HepG2 (cell line): ENCODE results near the gene SLC25A22. TPM values are rescaled to one million over a fixed set of nuclear protein-coding genes. Genes with fewer than 3 reads are reported as not detected.

Source experiments
- CCDC6 ChIP-seq: sonication (generic); formaldehyde crosslinking; IDR thresholded peaks from 2 replicates; pipeline ENCODE4 v1.8.1; 2022; ENCODE audit warnings: mild to moderate bottlenecking, missing genetic modification reagents, moderate library complexity
- CEBPB ChIP-seq: IDR thresholded peaks from 2 replicates; pipeline ENCODE4 v1.6.1; 2011; ENCODE audit warnings: low read depth, low read length, improper control_type of control experiment, borderline replicate concordance
- CHD4 ChIP-seq: fragments of 200-600 bp; sonication (generic); IDR thresholded peaks from 2 replicates; pipeline ENCODE4 v1.7.0; 2017; ENCODE audit warnings: mild to moderate bottlenecking, low read length, borderline replicate concordance
- CSRNP1 ChIP-seq: sonication (generic); formaldehyde crosslinking; IDR thresholded peaks from 2 replicates; pipeline ENCODE4 v1.8.1; 2023; ENCODE audit warnings: mild to moderate bottlenecking, missing genetic modification reagents
- DNMT1 ChIP-seq: sonication (generic); formaldehyde crosslinking; IDR thresholded peaks from 2 replicates; pipeline ENCODE4 v1.5.1; 2020; ENCODE audit warnings: mild to moderate bottlenecking, missing genetic modification reagents
- FOSL2 ChIP-seq: sonication (generic); formaldehyde crosslinking; IDR thresholded peaks from 2 replicates; pipeline ENCODE4 v1.4.0; 2020; ENCODE audit warnings: missing genetic modification reagents
- GFI1 ChIP-seq: sonication (generic); formaldehyde crosslinking; IDR thresholded peaks from 2 replicates; pipeline ENCODE4 v1.5.0; 2020; ENCODE audit warnings: missing genetic modification reagents, mild to moderate bottlenecking, borderline replicate concordance
- MED8 ChIP-seq: sonication (generic); formaldehyde crosslinking; IDR thresholded peaks from 2 replicates; pipeline ENCODE4 v1.8.1; 2023; ENCODE audit warnings: mild to moderate bottlenecking, missing genetic modification reagents; ENCODE audit not compliant: insufficient replicate concordance
- NONO ChIP-seq, 2 experiments: fragments of 450-650 bp in 1 of 2; sonication (generic) in 1 of 2; formaldehyde crosslinking in 1 of 2; IDR thresholded peaks in 1 of 2; conservative IDR thresholded peaks in 1 of 2; 2 replicates each; pipeline versions ENCODE4 v1.6.1 to v1.8.0; 2017 to 2022; ENCODE audit warnings: mild to moderate bottlenecking in 1 of 2, missing genetic modification reagents in 1 of 2, moderate library complexity in 1 of 2
- PRMT3 ChIP-seq: sonication (generic); formaldehyde crosslinking; IDR thresholded peaks from 2 replicates; pipeline ENCODE4 v1.8.1; 2022; ENCODE audit warnings: low read depth, mild to moderate bottlenecking, moderate library complexity, missing genetic modification reagents, borderline replicate concordance
- REPIN1 ChIP-seq: sonication (generic); formaldehyde crosslinking; IDR thresholded peaks from 2 replicates; pipeline ENCODE4 v1.8.0; 2022; ENCODE audit warnings: missing genetic modification reagents, low read depth, mild to moderate bottlenecking, borderline replicate concordance
- SMC3 ChIP-seq: IDR thresholded peaks from 2 replicates; pipeline ENCODE4 v1.6.1; 2011; ENCODE audit warnings: low read length, improper control_type of control experiment
- TOPORS ChIP-seq: sonication (generic); formaldehyde crosslinking; IDR thresholded peaks from 2 replicates; pipeline ENCODE4 v1.8.0; 2023; ENCODE audit warnings: mild to moderate bottlenecking, missing genetic modification reagents
- U2AF2 ChIP-seq: fragments of 200-400 bp; formaldehyde crosslinking; IDR thresholded peaks from 2 replicates; pipeline ENCODE4 v1.6.1; 2017; ENCODE audit warnings: low read depth, mild to moderate bottlenecking, low read length
- XBP1 ChIP-seq: sonication (generic); formaldehyde crosslinking; IDR thresholded peaks from 2 replicates; pipeline ENCODE4 v1.5.0; 2020; ENCODE audit warnings: missing genetic modification reagents
- ZBTB20 ChIP-seq: sonication (generic); formaldehyde crosslinking; IDR thresholded peaks from 2 replicates; pipeline ENCODE4 v1.8.1; 2023; ENCODE audit warnings: missing genetic modification reagents, low read depth, mild to moderate bottlenecking, borderline replicate concordance
- ZFYVE20 ChIP-seq: sonication (generic); formaldehyde crosslinking; IDR thresholded peaks from 2 replicates; pipeline ENCODE4 v1.8.0; 2023; ENCODE audit warnings: low read depth, mild to moderate bottlenecking, moderate library complexity, missing genetic modification reagents, borderline replicate concordance
- ZNF121 ChIP-seq: sonication (generic); formaldehyde crosslinking; IDR thresholded peaks from 2 replicates; pipeline ENCODE4 v1.5.0; 2020; ENCODE audit warnings: mild to moderate bottlenecking, missing genetic modification reagents
- ZNF263 ChIP-seq: sonication (generic); formaldehyde crosslinking; IDR thresholded peaks from 2 replicates; pipeline ENCODE4 v1.4.0; 2020; ENCODE audit warnings: missing genetic modification reagents
- ZNF513 ChIP-seq: sonication (generic); formaldehyde crosslinking; conservative IDR thresholded peaks from 2 replicates; pipeline ENCODE4 v1.5.0; 2020; ENCODE audit warnings: missing genetic modification reagents
- ZNF562 ChIP-seq: sonication (generic); formaldehyde crosslinking; IDR thresholded peaks from 2 replicates; pipeline ENCODE4 v1.8.0; 2022; ENCODE audit warnings: missing genetic modification reagents, borderline replicate concordance
- ZNF569 ChIP-seq: sonication (generic); formaldehyde crosslinking; IDR thresholded peaks from 2 replicates; pipeline ENCODE4 v1.5.0; 2020; ENCODE audit warnings: mild to moderate bottlenecking, missing genetic modification reagents, moderate library complexity, borderline replicate concordance
- ZNF615 ChIP-seq: sonication (generic); formaldehyde crosslinking; IDR thresholded peaks from 2 replicates; pipeline ENCODE4 v1.5.0; 2020; ENCODE audit warnings: mild to moderate bottlenecking, missing genetic modification reagents, borderline replicate concordance
- ZNF629 ChIP-seq: sonication (generic); formaldehyde crosslinking; conservative IDR thresholded peaks from 2 replicates; pipeline ENCODE4 v1.5.0; 2020; ENCODE audit warnings: missing genetic modification reagents
- ZSCAN21 ChIP-seq: sonication (generic); formaldehyde crosslinking; IDR thresholded peaks from 2 replicates; pipeline ENCODE4 v1.8.0; 2022; ENCODE audit warnings: mild to moderate bottlenecking, missing genetic modification reagents, moderate library complexity, borderline replicate concordance
- polyA plus RNA-seq, 8 experiments: library from polyadenylated mRNA; depleted of rRNA in 3 of 8; stranded (reverse) in 7 of 8; unstranded in 1 of 8; fragments of >200 nt; fragmentation: Illumina TruSeq in 4 of 8; extraction: Trizol in 4 of 8; gene quantifications; 2 replicates each; pipeline versions ENCODE4 v1.2.1 to v1.2.3, GENCODE V29; 2011 to 2016; ENCODE audit warnings: low read depth in 4 of 8, missing spikeins in 1 of 8, mixed read lengths in 1 of 8; ENCODE audit not compliant: insufficient read depth in 1 of 8
- total RNA-seq, 5 experiments: library from RNA; depleted of rRNA; stranded (reverse); fragments of >200 nt; fragmentation: Illumina TruSeq; extraction: Trizol; gene quantifications; 2 replicates each; pipeline ENCODE4 v1.2.3, GENCODE V29; 2016; ENCODE audit warnings: low read depth in 1 of 5
- TF ChIP-seq, protein P1 (sequence below): IDR thresholded peaks from 2 replicates; pipeline ENCODE4 v1.6.1; 2016; ENCODE audit warnings: missing compliant biosample characterization, missing genetic modification reagents, borderline replicate concordance

Gene SLC25A22
- total and polyA plus RNA-seq, 2 of the 13 experiments (the other 11 are each of a cell fraction or from before 2014, with no cell fraction given): 12.4 to 19.2 TPM

DNA sequence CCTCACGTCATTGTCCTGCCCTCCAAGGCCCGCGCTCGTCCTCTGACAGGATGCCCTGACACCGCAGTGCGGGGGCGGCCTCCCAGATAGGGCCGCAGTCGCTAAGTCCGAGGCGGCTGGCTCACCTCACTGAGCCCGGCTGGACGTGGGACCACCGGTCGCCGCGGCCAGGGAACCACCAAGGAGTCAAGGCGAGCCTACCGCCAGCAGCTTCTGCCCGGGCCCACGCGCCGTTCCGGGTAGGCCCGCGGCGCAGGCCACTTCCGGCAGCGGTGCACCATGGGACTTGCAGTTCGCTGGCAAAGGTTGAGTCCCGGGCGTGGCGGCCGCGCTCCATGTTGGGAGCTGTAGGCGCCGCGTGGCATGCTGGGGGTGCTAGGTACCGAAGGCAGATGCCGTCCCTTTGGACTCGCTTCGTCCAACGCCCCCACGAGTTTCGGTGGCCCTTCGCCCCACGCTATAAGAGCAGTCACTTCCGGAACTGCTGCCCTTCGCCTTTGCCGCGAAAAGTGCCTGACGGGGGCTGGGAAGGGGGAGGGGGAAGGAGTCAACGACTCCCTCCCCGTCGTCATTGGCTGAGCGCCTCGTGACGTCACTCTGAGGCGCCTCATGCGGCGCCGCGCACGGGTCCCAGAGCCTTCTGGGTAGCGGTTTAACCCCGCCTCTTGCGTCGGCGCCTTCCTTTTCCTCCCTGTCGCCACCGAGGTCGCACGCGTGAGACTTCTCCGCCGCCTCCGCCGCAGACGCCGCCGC lies 11.4 kb upstream of the SLC25A22 start, which contains the start of gene RPLP2 (continued):
- TF ChIP-seq GFI1 (CRISPR knock-in tag) (no peak; the same call in 1 of the 2 replicates), CSRNP1 (CRISPR knock-in tag) (no peak; the same call in 1 of the 2 replicates), ZNF569 (no peak), PRMT3 (peak; percentile 12; the same call in 1 of the 2 replicates), ZFYVE20 (CRISPR knock-in tag) (no peak), ZNF629 (CRISPR knock-in tag) (peak; percentile 7; the same call in 1 of the 2 replicates), MED8 (CRISPR knock-in tag) (no peak), ZNF513 (CRISPR knock-in tag) (no peak), NONO (IDR thresholded peaks at IDR 0.05) (no peak), NONO (CRISPR knock-in tag; conservative IDR thresholded peaks at IDR 0.05) (peak; percentile 88), ZSCAN21 (peak; percentile 81; the same call in 1 of the 2 replicates), DNMT1 (0 out of 2 replicates have a peak, but pooled peaks have one; percentile 29), ZBTB20 (CRISPR knock-in tag) (peak; percentile 49; the same call in 1 of the 2 replicates), ZNF263 (no peak; the same call in 1 of the 2 replicates), FOSL2 (CRISPR knock-in tag) (peak; percentile 37), CCDC6 (CRISPR knock-in tag) (peak; percentile 82), TOPORS (peak; percentile 71; the same call in 1 of the 2 replicates), ZNF562 (CRISPR knock-in tag) (no peak), ZNF121 (CRISPR knock-in tag) (no peak), CHD4 (no peak), XBP1 (CRISPR knock-in tag) (no peak), SMC3 (no peak), U2AF2 (no peak), REPIN1 (CRISPR knock-in tag) (peak; percentile 85), ZNF615 (CRISPR knock-in tag) (no peak), CEBPB (no peak)
- TF ChIP-seq, protein P1, sequence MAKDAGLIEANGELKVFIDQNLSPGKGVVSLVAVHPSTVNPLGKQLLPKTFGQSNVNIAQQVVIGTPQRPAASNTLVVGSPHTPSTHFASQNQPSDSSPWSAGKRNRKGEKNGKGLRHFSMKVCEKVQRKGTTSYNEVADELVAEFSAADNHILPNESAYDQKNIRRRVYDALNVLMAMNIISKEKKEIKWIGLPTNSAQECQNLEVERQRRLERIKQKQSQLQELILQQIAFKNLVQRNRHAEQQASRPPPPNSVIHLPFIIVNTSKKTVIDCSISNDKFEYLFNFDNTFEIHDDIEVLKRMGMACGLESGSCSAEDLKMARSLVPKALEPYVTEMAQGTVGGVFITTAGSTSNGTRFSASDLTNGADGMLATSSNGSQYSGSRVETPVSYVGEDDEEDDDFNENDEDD (CRISPR knock-in tag): peak; percentile 83
